COR-L47 (cell line): Measurements from ENCODE around the gene HOMEZ.

Source experiments
- DNase-seq: peaks from one replicate; lab custom pipeline; 2025; lab: John Stamatoyannopoulos, UW

HOMEZ gene

DNA sequence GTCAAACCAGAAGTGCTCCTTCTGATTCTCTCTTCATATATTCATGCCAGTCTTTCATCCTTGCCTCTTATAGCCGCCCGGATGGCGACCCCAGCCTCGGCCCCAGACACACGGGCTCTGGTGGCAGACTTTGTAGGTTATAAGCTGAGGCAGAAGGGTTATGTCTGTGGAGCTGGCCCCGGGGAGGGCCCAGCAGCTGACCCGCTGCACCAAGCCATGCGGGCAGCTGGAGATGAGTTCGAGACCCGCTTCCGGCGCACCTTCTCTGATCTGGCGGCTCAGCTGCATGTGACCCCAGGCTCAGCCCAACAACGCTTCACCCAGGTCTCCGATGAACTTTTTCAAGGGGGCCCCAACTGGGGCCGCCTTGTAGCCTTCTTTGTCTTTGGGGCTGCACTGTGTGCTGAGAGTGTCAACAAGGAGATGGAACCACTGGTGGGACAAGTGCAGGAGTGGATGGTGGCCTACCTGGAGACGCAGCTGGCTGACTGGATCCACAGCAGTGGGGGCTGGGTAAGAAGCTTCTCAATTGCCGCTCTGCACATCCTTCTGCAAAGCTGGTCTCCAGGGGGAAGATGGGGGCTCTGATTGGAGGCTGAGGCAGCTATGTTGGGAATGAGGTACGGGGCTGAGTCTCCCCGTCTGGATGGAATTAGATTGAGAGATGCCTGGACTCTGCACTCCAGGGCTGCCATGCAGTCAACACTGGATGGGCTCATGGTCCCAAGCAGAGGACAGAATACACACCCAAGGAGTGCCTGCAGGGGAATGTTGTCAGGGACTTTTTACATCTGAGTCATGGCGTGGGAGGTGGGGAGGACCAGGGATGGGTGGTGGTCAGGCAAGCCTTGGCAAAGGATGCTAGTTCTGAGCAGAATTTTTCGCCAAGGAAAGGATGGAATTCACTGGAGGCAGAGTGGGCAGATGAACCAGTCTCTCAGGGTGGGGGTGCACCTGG, 22.0 kb upstream of the HOMEZ start:
- no peak for DNase-seq

DNA sequence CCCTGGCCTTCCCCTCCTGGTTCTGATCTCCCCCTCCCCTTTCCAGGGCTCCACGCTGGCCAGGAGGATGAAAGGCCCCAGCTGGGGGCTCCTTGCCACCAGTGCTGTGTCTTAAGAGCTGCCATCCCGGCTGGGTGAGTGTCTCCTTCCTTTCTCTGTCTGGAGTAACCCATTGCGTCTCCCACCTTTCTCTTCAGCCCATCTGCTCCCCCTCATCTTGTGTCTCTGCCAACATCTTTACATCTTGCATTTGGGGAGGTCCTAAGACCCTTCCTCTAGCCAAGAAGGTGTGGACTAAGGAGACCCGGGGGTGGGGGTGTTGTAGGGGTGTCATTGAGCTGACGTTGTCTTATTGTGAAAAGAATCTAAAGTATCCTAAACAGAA, 21.2 kb upstream of the HOMEZ start:
- DNase-seq: no peak

DNA sequence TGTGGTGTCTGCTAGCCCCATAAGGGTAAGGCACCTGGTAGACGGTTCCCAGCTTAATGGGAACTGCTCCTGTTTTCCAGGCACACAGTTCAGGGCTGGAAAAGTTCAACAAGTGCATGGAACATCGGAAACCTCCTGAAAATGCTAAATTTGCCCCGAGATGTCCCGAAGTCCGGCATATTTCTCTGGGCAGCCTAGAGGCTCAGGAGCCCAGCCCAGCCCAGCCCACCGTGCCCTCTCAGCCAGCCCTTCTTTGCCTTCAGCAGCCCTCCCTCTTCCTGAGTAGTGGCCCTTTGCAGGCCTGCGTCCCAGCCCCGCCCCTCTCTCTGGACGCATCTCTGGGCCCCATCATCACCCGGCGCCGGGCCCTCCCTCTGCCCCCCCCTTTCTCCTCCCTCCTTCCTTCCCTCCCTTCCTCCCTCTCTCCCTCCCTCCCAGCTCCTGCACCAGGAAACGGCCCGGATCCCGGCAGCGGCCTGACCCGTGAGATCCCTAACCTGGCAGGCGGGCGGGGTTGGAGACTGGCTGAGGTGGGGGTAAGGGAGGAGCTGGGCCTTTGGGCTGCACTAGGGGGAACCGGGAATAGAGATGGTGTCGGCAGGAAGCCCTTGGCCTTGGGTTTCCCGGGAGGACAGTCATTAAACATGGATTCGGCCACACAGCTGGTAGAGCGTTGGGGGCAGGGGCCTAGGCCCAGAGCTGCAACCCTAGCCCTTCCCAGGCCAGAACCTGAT, 20.6 kb upstream of the HOMEZ start, which contains the start of gene BCL2L2:
BCL2L2 (plus strand) TSS at position 422 of the 734 bp plus-strand sequence. CDS start 935 bp downstream, outside the sequence.
- peak; percentile 83 for DNase-seq

- DNase-seq: peak; percentile 77
Measured at GRCh38 chr14:23302290-23303225, 16.6 kb upstream of the HOMEZ start, which contains the start of gene PPP1R3E. TSS of gene PPP1R3E (minus strand) at chr14:23302859. CDS start at chr14:23302576, 283 bp downstream.

DNA sequence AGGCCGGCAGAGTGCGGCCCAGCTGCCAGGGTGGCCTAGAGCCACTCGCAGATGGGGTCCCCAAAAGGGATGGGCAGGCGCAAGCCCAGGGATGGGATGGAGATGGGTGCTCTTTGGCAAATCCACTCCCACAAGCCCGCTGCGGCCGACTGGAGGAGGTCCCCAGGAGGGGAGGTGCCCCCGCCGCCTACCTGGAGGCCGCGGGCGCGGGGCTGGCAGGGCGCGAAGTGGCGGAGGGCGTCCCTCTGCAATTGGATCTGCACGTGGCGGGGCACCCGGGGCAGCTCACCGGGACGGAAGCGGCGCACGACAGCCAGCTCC, 16.0 kb upstream of the HOMEZ start:
- DNase-seq: no peak

DNA sequence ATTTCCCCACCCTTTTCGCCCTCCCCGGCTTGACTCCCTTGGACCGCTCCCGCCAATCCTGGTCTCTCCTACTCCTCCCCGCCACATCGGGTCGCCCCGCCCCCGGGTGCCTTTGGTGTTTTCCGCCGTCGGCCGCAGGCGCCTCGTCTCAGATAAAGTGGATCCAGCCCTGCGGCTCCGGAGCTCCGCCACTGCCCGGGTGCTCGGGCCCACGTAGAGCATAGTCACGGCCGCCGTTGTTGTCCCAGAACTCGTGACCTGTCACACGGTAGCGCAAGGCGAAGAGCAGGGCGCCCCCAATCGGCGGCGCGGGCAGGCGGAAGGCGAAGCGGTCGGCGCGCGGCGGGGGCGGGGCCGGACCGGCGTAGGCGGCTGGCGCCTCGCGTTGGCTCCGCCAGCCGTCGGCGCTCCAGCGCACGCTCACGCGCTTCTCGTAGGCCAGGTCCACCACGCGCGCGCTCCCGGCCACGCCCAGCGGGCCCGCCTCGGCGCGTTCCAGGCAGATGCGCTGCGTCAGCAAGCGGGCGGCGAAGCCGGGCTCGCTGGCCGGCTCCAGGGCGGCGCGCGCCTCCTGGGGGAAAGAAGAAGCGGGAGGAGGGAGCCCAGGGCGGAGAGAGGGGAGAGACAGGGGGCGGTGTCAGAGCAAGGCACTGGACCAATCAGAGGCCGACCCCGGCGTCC, 15.5 kb upstream of the HOMEZ start:
- DNase-seq: peak; percentile 97

DNA sequence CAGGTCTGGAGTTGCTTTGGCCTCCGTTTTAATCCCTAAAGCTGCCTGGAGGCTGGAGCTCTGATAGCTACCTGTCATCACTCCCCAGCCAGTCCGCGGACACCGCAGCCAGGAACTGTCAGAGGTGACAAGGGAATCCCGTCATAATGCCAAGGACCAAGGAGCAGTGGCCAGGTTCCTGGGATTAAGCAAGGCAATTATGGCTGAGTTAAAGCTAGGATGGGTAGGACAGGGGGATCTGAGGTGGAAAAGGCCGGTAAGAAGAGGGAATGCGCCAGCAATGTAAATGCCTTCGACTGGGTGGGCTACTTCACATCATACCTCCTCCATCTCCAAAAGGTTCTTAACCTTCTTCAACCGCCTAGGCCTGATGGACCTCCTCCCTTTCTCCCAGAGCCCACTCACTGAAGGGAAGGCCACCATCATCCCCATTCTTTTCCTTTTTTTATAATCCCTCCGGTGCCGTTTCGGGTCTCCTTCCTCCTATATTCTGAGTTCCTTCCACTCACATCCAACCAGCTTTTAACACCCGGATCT, 14.8 kb upstream of the HOMEZ start:
- no peak for DNase-seq

GRCh38 chr14:23299986-23300686, 14.2 kb upstream of the HOMEZ start:
- no peak for DNase-seq

GRCh38 chr14:23299211-23299957, 13.5 kb upstream of the HOMEZ start:
- peak; percentile 9 for DNase-seq

- DNase-seq: no peak
Measured at GRCh38 chr14:23297611-23298277, 11.8 kb upstream of the HOMEZ start.

- DNase-seq: no peak
Measured at GRCh38 chr14:23297096-23297495, 11.2 kb upstream of the HOMEZ start.

DNA sequence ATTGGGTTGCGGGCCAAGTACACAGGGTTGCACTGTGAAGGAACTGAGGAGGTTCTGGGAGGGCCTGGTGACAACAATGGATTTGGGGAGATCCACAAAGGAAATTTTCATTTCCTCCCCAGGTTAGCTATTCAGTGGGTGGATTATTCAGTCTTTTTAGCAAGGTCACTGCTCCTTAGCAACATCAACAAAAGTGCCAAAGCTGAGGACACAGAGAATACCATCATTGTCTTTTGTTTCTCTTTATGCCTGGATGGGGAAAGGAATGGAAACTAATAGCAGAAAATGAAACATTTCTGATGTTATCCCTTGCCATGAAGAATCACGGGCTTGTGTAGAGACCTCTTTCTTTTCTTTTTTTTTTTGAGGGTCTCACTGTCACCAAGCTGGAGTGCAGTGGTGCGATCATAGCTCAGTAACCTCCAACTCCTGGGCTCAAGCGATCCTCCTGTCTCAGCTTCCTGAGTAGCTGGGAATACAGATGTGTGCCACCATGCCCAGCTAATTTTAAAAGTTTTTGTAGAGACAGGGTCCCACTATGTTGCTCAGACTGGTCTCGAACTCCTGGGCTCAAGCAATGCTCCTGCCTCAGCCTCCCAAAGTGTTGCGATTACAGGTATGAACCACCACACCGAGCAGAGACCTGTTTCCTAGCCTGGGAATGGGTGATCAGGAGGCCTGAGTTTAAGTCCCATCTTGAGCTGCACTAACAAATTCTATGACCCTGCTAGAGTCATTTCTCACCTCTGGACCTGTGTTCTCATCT, 10.3 kb upstream of the HOMEZ start:
- DNase-seq: no peak

DNA sequence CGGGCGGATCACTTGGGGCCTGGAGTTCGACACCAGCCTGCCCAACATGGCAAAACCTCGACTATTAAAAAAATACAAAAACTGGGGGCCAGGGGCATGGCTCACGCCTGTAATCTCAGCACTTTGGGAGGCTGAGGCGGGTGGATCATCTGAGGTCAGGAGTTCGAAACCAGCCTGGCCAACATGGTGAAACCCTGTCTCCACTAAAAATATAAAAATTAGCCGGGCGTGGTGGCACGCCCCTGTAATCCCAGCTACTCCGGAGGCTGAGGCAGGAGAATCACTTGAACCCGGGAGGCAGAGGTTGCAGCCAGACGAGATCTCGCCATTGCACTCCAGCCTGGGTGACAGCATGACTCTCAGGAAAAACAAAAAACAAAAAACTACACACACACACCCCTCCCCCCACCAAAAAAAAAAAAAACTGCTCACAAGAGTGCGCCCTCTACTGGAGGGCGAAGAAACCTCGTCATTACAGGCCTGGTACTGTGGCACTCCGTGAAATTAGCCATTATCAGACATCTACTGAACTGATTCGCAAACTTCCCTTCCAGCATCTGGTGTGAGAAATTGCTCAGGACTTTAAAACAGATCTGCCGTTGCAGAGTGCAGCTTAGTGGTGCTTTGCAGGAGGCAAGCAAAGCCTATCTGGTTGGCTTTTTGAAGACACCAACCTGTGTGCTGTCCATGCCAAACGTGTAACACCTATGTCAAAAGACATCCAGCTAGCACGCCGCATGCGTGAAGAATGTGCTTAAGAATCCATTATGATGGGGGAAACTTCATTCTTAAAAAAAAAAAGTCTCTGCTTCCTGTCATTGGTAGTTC, 9.0 kb upstream of the HOMEZ start:
- DNase-seq: peak; percentile 54

GRCh38 chr14:23286902-23287479, 1.1 kb upstream of the HOMEZ start:
- DNase-seq: no peak

- DNase-seq: no peak
Measured at GRCh38 chr14:23285530-23286019, 357 bp downstream of the HOMEZ start.

DNA sequence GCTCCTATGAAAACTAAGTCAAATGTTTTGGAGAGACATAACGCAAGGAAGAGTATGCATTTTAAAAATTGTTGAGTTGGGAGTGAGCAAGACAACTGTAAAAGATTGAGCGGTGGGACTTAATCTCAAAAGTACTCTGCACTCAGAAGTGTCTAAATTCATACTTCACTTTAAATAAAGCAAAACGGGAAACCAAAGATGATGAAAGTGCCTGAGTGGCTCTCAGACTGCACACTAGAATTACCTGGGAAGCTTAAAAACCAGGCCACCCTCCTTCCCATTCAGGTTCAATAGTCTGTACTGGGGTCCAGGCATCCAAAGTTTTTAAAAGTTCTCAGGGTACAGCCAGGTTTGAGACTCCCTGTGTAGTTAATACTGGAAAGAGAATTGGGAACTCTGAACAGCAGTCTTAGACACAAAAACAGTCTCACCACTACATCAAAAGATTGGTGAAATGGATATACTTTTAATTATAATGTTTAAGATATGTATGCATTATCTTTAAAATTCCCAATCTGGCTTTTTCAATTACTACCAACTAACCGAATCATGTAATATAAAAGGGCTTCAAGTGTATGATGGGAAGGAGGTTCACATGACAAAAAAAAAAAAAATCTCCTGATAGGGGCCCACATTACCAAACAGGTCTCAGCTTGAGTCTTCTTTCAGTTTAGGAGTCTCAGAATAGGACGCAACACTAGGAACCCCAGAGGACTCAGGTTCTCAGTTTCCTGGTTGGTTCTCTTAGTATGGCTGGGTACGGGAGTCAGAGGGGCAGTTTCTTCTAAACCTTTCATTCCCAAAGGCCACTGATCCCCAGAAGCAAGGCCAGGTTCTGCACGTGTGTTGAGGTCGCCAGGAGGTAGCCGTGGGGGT, 1.0 kb downstream of the HOMEZ start:
- DNase-seq: no peak
